Neutrophil (primary cell): ENCODE results near the gene CYLD.

Experiments used
- H3K27ac ChIP-seq: fragments of 200-600 bp; sonication (generic); 2 replicates; pipeline ENCODE4 v1.5.1; 2016; ENCODE audit warnings: mild to moderate bottlenecking, moderate library complexity
- H3K27me3 ChIP-seq: fragments of 200-600 bp; sonication (generic); 2 replicates; pipeline ENCODE4 v1.6.0; 2016; ENCODE audit warnings: mild to moderate bottlenecking
- H3K36me3 ChIP-seq: fragments of 200-600 bp; sonication (generic); 2 replicates; pipeline ENCODE4 v1.5.1; 2017
- H3K4me1 ChIP-seq, 2 experiments: fragments of 200-600 bp in 1 of 2; sonication (generic) in 1 of 2; 1 replicate in 1 of 2; 2 replicates in 1 of 2; pipeline versions ENCODE4 v1.5.1 to v1.6.1; 2013 to 2016; ENCODE audit warnings: low read depth in 1 of 2, low read length in 1 of 2, mild to moderate bottlenecking in 1 of 2, moderate library complexity in 1 of 2; ENCODE audit not compliant: control insufficient read depth in 1 of 2, insufficient read depth in 1 of 2
- H3K4me3 ChIP-seq, 2 experiments: fragments of 200-600 bp in 1 of 2; sonication (generic) in 1 of 2; 1 replicate in 1 of 2; 2 replicates in 1 of 2; pipeline ENCODE4 v1.5.1; 2013 to 2016; ENCODE audit warnings: low read depth in 1 of 2, low read length in 1 of 2, mild to moderate bottlenecking in 1 of 2, moderate library complexity in 1 of 2
- H3K9me3 ChIP-seq: fragments of 200-600 bp; sonication (generic); 2 replicates; pipeline ENCODE4 v1.5.1; 2016
- TF ChIP-seq, protein P1 (sequence below): fragments of 200-600 bp; sonication (generic); IDR thresholded peaks from 2 replicates; pipeline ENCODE4 v1.5.1; 2016; ENCODE audit warnings: antibody characterized with exemption

Gene CYLD

DNA sequence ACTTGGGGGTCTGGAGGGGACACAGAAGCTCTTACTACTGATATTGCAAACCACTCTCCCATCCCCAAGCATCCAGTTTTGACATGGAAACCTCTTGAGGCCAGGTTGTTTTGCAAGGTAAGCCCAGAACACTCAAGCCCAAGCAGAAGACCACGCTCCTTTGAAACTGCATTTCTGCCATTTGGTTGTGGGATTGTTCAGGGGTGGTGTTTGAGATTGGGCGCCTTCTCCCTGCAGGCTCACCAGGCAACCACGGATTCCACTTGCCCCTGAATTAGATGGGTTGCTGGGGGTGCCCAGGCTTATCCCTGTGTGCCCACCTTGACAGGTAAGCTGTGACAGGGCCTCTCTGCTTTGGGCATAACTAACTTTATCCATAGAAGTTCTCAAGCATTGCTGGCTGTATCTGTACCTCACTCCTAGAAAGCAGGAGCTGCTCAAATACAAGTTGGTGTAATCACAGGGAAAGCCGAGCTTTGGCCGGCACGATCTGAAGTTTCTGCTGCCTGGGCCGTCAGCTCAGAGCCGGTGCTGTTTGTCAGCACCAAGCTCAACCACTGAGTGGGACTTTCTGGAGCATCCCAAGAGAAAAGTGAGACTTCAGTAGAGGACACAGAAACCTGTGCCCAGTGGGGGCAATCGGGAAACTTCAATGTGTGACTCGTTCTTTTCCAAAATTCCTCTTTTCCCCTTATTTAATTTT lies 93.6 kb downstream of the CYLD start:
- Histone ChIP-seq H3K4me1 (no peaks in the 10 kb centered on the region), H3K9me3 (no peaks in the 10 kb centered on the region), H3K27me3 (peaks cover 17% of the 10 kb centered on the region), H3K36me3 (no peaks in the 10 kb centered on the region), H3K27ac (no peak overlapping the region), H3K4me3 (no peak overlapping the region)
- TF ChIP-seq, protein P1, sequence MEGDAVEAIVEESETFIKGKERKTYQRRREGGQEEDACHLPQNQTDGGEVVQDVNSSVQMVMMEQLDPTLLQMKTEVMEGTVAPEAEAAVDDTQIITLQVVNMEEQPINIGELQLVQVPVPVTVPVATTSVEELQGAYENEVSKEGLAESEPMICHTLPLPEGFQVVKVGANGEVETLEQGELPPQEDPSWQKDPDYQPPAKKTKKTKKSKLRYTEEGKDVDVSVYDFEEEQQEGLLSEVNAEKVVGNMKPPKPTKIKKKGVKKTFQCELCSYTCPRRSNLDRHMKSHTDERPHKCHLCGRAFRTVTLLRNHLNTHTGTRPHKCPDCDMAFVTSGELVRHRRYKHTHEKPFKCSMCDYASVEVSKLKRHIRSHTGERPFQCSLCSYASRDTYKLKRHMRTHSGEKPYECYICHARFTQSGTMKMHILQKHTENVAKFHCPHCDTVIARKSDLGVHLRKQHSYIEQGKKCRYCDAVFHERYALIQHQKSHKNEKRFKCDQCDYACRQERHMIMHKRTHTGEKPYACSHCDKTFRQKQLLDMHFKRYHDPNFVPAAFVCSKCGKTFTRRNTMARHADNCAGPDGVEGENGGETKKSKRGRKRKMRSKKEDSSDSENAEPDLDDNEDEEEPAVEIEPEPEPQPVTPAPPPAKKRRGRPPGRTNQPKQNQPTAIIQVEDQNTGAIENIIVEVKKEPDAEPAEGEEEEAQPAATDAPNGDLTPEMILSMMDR = no peak

DNA sequence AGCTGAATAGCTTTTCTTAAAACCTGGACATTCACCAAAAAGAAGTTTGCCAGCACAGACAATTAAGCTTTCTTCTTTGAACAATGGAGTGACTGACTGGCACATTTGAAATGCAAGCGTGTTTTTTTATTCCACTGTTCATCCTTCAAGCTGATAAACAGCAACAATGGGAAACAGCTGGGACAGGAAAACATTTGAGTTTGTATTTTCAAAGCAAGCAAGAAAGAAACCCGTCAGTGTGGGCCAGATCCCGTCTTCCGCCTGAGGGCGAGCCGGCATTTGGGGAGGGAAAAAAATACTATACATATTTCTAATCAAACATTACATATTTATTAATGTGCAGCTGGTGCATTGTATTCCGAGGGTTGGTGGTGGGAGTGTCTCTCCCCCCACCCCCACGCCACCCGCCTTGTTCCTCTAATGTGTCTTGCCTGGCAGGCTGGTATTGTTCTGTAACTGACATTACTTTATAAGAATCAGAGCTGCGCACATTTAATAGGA lies 94.3 kb downstream of the CYLD start:
- Histone ChIP-seq H3K27me3 (peaks cover 23% of the 10 kb centered on the region), H3K9me3 (no peaks in the 10 kb centered on the region), H3K4me1 (peaks cover 0 to 2% of the 10 kb centered on the region in 2 experiments), H3K27ac (no peak overlapping the region), H3K4me3 (no peak overlapping the region), H3K36me3 (no peaks in the 10 kb centered on the region)
- TF ChIP-seq, protein P1 = no peak

DNA sequence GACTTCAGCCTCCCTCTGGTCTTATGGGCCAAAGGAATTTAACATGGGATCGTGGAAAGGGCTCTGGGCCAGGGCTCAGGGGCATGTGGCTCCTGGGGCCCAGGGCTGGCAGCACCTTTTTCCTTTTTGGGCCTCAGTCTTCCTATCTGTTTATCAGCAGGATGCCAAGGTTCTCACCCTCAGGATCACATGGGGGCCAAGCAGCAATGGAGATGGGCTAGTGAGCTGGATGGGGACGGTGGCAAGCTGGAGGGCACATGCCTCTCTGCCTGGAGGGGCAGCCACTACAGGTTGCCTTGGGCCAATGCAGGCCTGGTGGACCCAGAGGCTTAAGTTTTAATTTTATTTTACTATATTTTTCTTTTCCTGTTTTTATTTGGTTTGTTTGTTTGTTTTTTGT lies 95.4 kb downstream of the CYLD start:
- Histone ChIP-seq H3K4me1 (peaks cover 0 to 5% of the 10 kb centered on the region in 2 experiments), H3K9me3 (no peaks in the 10 kb centered on the region), H3K36me3 (no peaks in the 10 kb centered on the region), H3K4me3 (no peak overlapping the region), H3K27ac (no peak overlapping the region), H3K27me3 (peaks cover 35% of the 10 kb centered on the region)
- TF ChIP-seq, protein P1 = no peak

DNA sequence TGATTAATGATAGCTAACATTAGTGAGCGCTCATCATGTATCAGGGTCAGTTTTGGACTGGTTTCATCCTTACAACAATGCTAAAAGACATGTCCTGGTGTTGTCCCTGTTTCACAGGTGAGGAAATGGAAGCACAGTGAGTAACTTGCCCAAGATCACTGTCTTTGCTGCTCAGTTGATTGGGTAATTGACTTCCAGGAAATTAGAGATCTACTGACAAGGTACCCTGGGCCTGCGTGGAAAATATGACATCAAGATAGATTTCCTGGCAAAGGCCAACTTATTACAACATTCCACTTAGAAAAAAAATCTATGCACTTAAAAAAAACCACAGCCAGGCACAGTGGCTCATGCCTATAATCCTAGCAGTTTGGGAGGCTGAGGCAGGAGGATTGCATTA lies 96.3 kb downstream of the CYLD start:
- no peaks in the 10 kb centered on the region for H3K9me3 ChIP-seq
- H3K27me3 ChIP-seq = peaks cover 43% of the 10 kb centered on the region
- H3K4me1 ChIP-seq = peaks cover 0 to 5% of the 10 kb centered on the region in 2 experiments
- no peaks in the 10 kb centered on the region for H3K36me3 ChIP-seq
- TF ChIP-seq, protein P1 = no peak
- no peak overlapping the region for H3K4me3 ChIP-seq
- no peak overlapping the region for H3K27ac ChIP-seq

DNA sequence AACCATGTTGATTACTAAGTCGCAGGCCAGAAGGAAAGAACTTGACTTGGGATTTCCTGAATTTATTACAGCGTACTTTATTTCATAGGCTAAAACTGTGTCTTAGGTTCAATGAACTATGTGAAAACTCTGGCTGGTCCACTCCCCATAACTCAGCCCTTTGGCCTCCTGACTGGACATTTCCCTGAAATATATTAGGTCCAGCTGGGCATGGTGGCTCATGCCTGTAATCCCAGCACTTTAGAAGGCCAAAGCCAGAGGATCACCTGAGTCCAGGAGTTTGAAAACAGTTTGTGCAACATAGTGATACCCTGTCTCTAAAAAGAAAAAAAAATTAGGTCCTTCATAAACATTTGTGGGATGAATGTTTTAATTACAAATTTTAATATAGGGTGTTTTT lies 97.0 kb downstream of the CYLD start:
- Histone ChIP-seq H3K9me3 (no peaks in the 10 kb centered on the region), H3K36me3 (no peaks in the 10 kb centered on the region), H3K27me3 (peaks cover 50% of the 10 kb centered on the region), H3K4me3 (no peak overlapping the region), H3K27ac (no peak overlapping the region), H3K4me1 (peaks cover 0 to 5% of the 10 kb centered on the region in 2 experiments)
- TF ChIP-seq, protein P1 = no peak
